ENCODE data around the gene KAT2B. TPM values are rescaled to one million over a fixed set of nuclear protein-coding genes. Genes with fewer than 3 reads are reported as not detected.

The KAT2B gene
- total RNA-seq, 2 experiments from 2014 or later = 11.7 to 17.0 TPM

Other genes with a start within 250 kb of the KAT2B start
- under 1 TPM; 0.50 to 0.87 TPM for gene EFHB, start 106.2 kb upstream of the KAT2B start, total RNA-seq
- gene RAB5A, start 93.3 kb upstream of the KAT2B start, total RNA-seq = 10 to 100 TPM; 54.2 to 56.0 TPM
- not detected for gene PP2D1, start 28.2 kb upstream of the KAT2B start, total RNA-seq
- gene SGO1, start 145.8 kb downstream of the KAT2B start, total RNA-seq = 10 to 100 TPM; 25.6 to 26.8 TPM